ENCODE results near the gene XRN2.

DNA sequence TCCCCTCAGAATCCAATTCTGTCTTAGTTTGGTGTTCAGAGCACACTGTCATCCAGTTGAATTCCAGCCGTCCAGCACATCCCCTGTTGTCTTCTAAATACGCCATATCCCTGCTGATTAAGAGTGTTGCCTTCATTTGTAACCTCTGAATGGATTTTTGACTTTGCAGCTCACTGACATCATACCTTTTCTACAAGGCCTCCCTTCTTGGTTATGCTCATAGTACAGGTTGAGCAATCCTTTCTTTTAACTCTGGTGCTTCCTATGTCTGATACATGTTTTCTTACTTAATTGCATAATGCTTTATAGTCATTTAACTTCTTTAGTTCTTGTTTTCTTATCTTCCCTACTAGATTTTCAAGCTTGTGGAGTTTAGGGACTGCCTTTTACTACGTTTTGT lies 36.4 kb downstream of the XRN2 start:
- TF ChIP-seq POLR2A (IDR thresholded peaks at IDR 0.05; ENCODE audit: low read length) = no peak
- no peak for TF ChIP-seq GATA1 (IDR thresholded peaks at IDR 0.05; ENCODE audit: low read depth, low read length)

Data from erythroblast (primary cell).